ENCODE results near the gene NUP214. TPM values are rescaled to one million over a fixed set of nuclear protein-coding genes. Genes with fewer than 3 reads are reported as not detected.

The NUP214 gene
- total RNA-seq, 4 donors from 2014 or later, result 64.7 to 90.8 (median 74.0) TPM

DNA sequence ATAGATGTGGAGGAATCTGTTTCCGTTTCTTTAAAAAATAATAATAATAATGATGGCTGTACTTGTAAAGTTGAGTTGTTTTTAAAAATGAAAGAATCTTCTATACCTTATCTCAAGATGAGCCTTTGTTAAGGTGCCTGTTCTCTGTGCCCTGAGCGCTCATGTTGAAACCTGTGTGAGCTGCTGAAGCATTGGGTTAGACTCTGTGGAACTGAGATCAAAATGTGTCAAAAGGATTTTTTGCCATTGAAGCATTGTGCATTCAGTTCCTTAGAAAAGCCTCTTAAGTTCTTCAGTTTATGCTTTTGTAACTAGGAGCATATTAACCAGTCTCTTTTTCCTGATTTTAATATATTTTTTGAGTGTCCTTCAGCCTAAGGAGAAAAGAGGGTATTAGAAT is 67.7 kb downstream of the NUP214 start:
- TF ChIP-seq, protein P1, sequence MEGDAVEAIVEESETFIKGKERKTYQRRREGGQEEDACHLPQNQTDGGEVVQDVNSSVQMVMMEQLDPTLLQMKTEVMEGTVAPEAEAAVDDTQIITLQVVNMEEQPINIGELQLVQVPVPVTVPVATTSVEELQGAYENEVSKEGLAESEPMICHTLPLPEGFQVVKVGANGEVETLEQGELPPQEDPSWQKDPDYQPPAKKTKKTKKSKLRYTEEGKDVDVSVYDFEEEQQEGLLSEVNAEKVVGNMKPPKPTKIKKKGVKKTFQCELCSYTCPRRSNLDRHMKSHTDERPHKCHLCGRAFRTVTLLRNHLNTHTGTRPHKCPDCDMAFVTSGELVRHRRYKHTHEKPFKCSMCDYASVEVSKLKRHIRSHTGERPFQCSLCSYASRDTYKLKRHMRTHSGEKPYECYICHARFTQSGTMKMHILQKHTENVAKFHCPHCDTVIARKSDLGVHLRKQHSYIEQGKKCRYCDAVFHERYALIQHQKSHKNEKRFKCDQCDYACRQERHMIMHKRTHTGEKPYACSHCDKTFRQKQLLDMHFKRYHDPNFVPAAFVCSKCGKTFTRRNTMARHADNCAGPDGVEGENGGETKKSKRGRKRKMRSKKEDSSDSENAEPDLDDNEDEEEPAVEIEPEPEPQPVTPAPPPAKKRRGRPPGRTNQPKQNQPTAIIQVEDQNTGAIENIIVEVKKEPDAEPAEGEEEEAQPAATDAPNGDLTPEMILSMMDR (IDR thresholded peaks at IDR 0.05; ENCODE audit: low read depth), result no peak

DNA sequence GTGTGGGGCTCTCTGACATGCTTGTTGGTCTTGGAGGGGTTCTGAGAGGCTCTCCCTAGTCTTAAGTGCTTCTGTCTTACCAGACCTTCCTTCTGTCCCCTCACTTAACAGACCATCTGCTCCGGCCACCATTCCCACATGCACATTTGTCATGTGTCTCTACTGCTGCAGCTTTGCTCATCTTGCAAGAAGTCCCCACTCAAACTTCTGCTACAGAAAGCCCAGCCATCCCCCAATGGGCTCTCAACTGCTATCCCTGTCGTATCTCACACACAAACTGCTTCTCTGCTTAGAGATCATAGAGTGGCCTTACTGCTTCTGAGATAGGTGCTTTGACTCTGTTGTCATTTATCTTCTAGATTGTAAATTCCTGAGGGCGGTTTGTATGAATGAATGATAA is 69.4 kb downstream of the NUP214 start:
- TF ChIP-seq, protein P1 (IDR thresholded peaks at IDR 0.05; ENCODE audit: low read depth), result no peak

GRCh38 chr9:131197160-131197911 is 72.0 kb downstream of the NUP214 start:
- TF ChIP-seq, protein P1 (IDR thresholded peaks at IDR 0.05; ENCODE audit: low read depth), result no peak

- TF ChIP-seq, protein P1 (IDR thresholded peaks at IDR 0.05; ENCODE audit: low read depth), result no peak
These were observed 72.8 kb downstream of the NUP214 start for GRCh38 chr9:131198041-131198715.

DNA sequence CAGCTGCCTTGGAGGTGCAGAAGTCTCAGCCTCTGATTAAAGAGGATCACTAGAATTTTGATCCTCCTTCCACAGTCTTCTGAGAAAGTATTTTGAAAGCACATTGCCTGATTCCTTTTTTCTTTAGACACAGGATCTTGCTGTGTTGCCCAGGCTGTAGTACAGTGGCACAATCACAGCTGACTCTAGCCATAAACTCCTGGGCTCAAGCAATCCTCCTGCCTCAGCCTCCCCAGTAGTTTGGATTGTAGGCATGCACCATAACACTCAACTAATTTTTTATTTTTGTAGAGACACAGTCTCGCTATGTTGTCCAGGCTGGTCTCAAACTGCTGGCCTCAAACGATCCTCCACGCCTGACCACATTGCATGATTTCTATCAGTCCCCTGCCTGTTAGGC is 76.5 kb downstream of the NUP214 start:
- TF ChIP-seq, protein P1 (IDR thresholded peaks at IDR 0.05; ENCODE audit: low read depth), result no peak

GRCh38 chr9:131203431-131204218 is 78.2 kb downstream of the NUP214 start:
- TF ChIP-seq, protein P1 (IDR thresholded peaks at IDR 0.05; ENCODE audit: low read depth), result no peak

DNA sequence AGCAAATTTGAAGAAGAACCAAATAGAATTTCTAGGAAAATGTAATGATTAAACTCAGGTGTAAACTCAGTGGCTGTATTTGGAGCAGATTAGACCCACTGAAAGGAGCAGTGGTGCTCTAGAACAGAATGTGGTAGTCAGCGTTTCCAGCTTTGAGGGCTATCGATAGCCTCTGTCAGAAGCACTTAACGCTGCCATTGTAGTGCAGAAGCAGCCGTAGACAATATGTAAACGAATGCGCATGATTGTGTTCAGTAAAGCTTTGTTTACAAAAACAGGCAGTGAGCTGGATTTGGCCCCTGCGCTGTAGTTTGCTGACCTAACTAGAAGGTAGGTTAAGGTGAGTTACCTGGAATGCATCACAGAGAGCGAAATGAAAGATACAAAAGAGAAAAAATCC is 78.9 kb downstream of the NUP214 start:
- TF ChIP-seq, protein P1 (IDR thresholded peaks at IDR 0.05; ENCODE audit: low read depth), result no peak

Data from subcutaneous adipose tissue (tissue), 4 donors.